Heart right ventricle (tissue), 16 donors: ENCODE data around the gene AQP6. TPM values are rescaled to one million over a fixed set of nuclear protein-coding genes. Genes with fewer than 3 reads are reported as not detected.

Experiments
- ATAC-seq, 8 donors: fragments of 200-7000 bp; cut with Tn5 transposase; one replicate each; pipeline ENCODE4 v1.9.1; 2020; ENCODE audit warnings: mild to moderate bottlenecking in 8 of 8, moderate library complexity in 8 of 8, moderate number of reproducible peaks in 1 of 8
- DNase-seq, 2 donors: peaks; one replicate each; pipeline ENCODE4 v3.0.0-alpha.2; 2020
- H3K27ac ChIP-seq, 10 donors: fragments of 200-600 bp; sonication (generic) in 2 of 10; one replicate each; pipeline versions ENCODE4 v1.5.0 to v1.8.0; 2020 to 2022; ENCODE audit warnings: mild to moderate bottlenecking in 3 of 10
- H3K27me3 ChIP-seq, 7 donors: fragments of 200-600 bp; one replicate each; pipeline ENCODE4 v1.8.0; 2021 to 2022; ENCODE audit warnings: mild to moderate bottlenecking in 2 of 7
- H3K36me3 ChIP-seq, 9 donors: fragments of 200-600 bp; sonication (generic) in 1 of 9; one replicate each; pipeline versions ENCODE4 v1.5.0 to v1.8.0; 2020 to 2022; ENCODE audit warnings: mild to moderate bottlenecking in 2 of 9
- H3K4me1 ChIP-seq, 9 donors: fragments of 200-600 bp; sonication (generic) in 1 of 9; one replicate each; pipeline versions ENCODE4 v1.5.0 to v1.8.0; 2020 to 2022; ENCODE audit warnings: mild to moderate bottlenecking in 4 of 9
- H3K4me3 ChIP-seq, 10 donors: fragments of 200-600 bp; sonication (generic) in 2 of 10; one replicate each; pipeline versions ENCODE4 v1.5.0 to v1.8.0; 2020 to 2022; ENCODE audit warnings: mild to moderate bottlenecking in 7 of 10, moderate library complexity in 2 of 10
- H3K9me3 ChIP-seq, 11 donors: fragments of 200-600 bp in 10 of 11; sonication (generic) in 2 of 11; one replicate each; pipeline versions ENCODE4 v1.5.0 to v1.8.0; 2013 to 2022; ENCODE audit warnings: mild to moderate bottlenecking in 2 of 11, control low read depth in 1 of 11, moderate library complexity in 1 of 11
- CTCF ChIP-seq, 9 donors: fragments of 200-600 bp; sonication (generic) in 2 of 9; IDR thresholded peaks; one replicate each; pipeline versions ENCODE4 v1.5.0 to v1.8.0; 2021 to 2022; ENCODE audit warnings: antibody characterized with exemption in 9 of 9, mild to moderate bottlenecking in 5 of 9, moderate library complexity in 1 of 9
- WGBS, 2 donors: extraction: QIAGEN DNeasy Blood & Tissue Kit; methylation state at CpG; one replicate each; pipeline ENCODE4 v1.1.7; 2013; ENCODE audit warnings: inconsistent platforms in 1 of 2; 5-methylcytosine and 5-hydroxymethylcytosine counted together
- intact Hi-C, 10 donors: fragments of 100-400 bp; cut with DNase I; formaldehyde crosslinking; loops; one replicate each; pipeline versions ENCODE4 v1.11.1 to v1.14.2; 2022
- polyA plus RNA-seq, 2 donors: library from polyadenylated mRNA; stranded (reverse); fragments of 200-250 nt; gene quantifications; one replicate each; pipeline ENCODE4 v1.2.3, GENCODE V29; 2013
- total RNA-seq, 10 donors: library from RNA; stranded (reverse); fragmentation: NEBNext Ultra II Directional in 3 of 10; extraction: Animal tissue kit (Norgen Biotek cat#: 25700) in 3 of 10; gene quantifications; one replicate each; pipeline versions ENCODE4 v1.2.1 to v1.2.4, GENCODE V29; 2021 to 2023
- donor health status: Arrhythmogenic right ventricular cardiomyopathy.
- donor health status: ischemic (EF 13 %, LVEDD 7.1; RV severe dilation, severe dysfunction).
- donor health status: healthy with polysubstance abuse.
- donor health status: DM: no; HTN: yes; CAD: no.
- donor health status: DM: no; HTN: no; CAD: no.
- donor health status: ischemic (EF 25% LVEDD 6.9; RV normal size, moderate dysfunction).
- donor health status: ischemic (EF 25% LVEDD 5.7; RV mildly dilated, moderate dysfunction).
- donor health status: healthy.
- donor health status: DM: yes; HTN: yes; CAD: no.
- donor health status: Ischemic cardiomyopathy.
- donor health status: ischemic (EF 35%, LVEDD 5.7; RV mildly dilated, moderate dysfunction).
- donor health status: nonischemic (EF 11% LVEDD 7.7; RV severe dilation, severe dysfunction).
- donor health status: DM: yes; HTN: yes; CAD: no.
- donor health status: PGD.
- donor health status: ischemic (EF 29% LVEDD 5.4; RV normal size, mild dysfunction).
- donor health status: nonischemic (EF 23%, LVEDD 6.1; RV moderate dilation, normal function).

The AQP6 gene
- total and polyA plus RNA-seq, 12 donors = 0.06 to 0.15 TPM; not detected in 10

- DNase-seq (no peak), ATAC-seq (peak in 6 of 8 donors; percentile 43 to 87 (median 64))
- peaks cover 0 to 38% (median 8%) of the 10 kb centered on the region in 9 donors for H3K4me1 ChIP-seq
- intact Hi-C loops = no loop called here
- peak overlapping the region in 1 of 10 donors; percentile 86 for H3K27ac ChIP-seq
- H3K36me3 ChIP-seq = peaks cover 0 to 23% (median 0%) of the 10 kb centered on the region in 9 donors
- no peak for TF ChIP-seq CTCF (IDR thresholded peaks at IDR 0.05)
- no peak overlapping the region for H3K4me3 ChIP-seq
- WGBS, 2 donors = 56 to 73% methylated on average over 2 of the region's 2 CpGs
- H3K9me3 ChIP-seq = no peaks in the 10 kb centered on the region
- no peaks in the 10 kb centered on the region for H3K27me3 ChIP-seq
Observed at GRCh38 chr12:50018968-50019367, 46.2 kb downstream of the AQP6 start.

DNA sequence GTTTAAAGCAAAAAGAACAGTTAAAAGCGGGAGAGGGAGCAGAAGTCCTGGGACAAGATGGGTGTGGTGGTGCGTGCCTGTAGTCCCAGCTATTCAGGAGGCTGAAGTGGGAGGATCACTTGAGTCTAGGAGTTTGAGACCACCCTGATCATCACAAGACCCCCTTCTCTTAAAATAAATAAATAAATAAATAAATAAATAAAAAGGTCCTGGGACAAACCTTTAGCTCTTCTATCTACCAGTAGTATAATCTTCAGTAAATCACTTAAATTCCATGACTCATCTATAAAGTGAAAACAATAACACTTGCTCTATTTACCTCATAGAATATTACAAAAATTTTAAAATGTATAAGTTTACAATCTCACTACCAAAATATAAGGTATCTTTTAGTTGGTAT, 46.8 kb downstream of the AQP6 start:
- Histone ChIP-seq H3K9me3 (no peaks in the 10 kb centered on the region), H3K4me3 (no peak overlapping the region), H3K4me1 (peaks cover 0 to 44% (median 12%) of the 10 kb centered on the region in 9 donors), H3K27ac (no peak overlapping the region), H3K27me3 (no peaks in the 10 kb centered on the region), H3K36me3 (peaks cover 0 to 18% (median 0%) of the 10 kb centered on the region in 9 donors)
- no peak for DNase-seq
- no peak for TF ChIP-seq CTCF (IDR thresholded peaks at IDR 0.05)
- whole genome bisulfite sequencing, 2 donors = 77 to 96% methylated on average over 2 of the region's 2 CpGs
- no peak for ATAC-seq
- intact Hi-C loops = no loop called here

DNA sequence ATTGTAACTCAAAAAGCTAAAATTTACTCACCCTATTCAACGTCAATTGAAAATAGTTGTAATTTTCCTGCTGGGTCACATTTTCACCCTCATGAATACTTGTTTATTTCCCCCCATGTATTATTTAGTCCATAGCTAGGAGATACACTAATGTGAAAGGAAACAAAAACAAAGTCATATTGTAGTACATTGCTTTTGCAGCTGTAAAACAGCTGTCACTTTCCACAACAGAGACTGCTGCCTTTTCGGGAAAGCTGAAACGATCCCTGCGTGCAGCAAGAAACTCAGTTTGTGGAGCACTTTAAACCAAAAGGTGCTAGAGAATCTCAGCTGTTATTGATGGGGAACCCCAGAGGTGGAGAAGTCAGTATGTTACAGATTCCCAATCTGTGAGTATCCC, 48.3 kb downstream of the AQP6 start:
- TF ChIP-seq CTCF (IDR thresholded peaks at IDR 0.05) = no peak

GRCh38 chr12:50022903-50023302, 50.2 kb downstream of the AQP6 start:
- 100% methylated on average over 1 of the region's 1 CpG for WGBS, 2 donors

More for the DNA sequence above, 48.3 kb downstream of the AQP6 start:
- peak overlapping the region in 2 of 10 donors; percentile 20 to 32 for H3K27ac ChIP-seq
- DNase-seq (no peak), ATAC-seq (no peak)
- intact Hi-C loops = no loop called here
- peaks cover 0 to 6% (median 0%) of the 10 kb centered on the region in 9 donors for H3K36me3 ChIP-seq
- no peak overlapping the region for H3K4me3 ChIP-seq
- H3K9me3 ChIP-seq = no peaks in the 10 kb centered on the region
- 52 to 56% methylated on average over 4 of the region's 4 CpGs for WGBS, 2 donors
- H3K4me1 ChIP-seq = peaks cover 2 to 55% (median 21%) of the 10 kb centered on the region in 9 donors
- H3K27me3 ChIP-seq = no peaks in the 10 kb centered on the region

More at GRCh38 chr12:50022903-50023302, 50.2 kb downstream of the AQP6 start:
- no peak for TF ChIP-seq CTCF (IDR thresholded peaks at IDR 0.05)
- intact Hi-C loops = no loop called here
- no peak overlapping the region for H3K27ac ChIP-seq
- ATAC-seq = no peak
- DNase-seq = no peak
- H3K27me3 ChIP-seq = no peaks in the 10 kb centered on the region
- peaks cover 2 to 37% (median 11%) of the 10 kb centered on the region in 9 donors for H3K4me1 ChIP-seq
- peaks cover 0 to 3% (median 0%) of the 10 kb centered on the region in 9 donors for H3K36me3 ChIP-seq
- no peak overlapping the region for H3K4me3 ChIP-seq
- no peaks in the 10 kb centered on the region for H3K9me3 ChIP-seq
